T-helper 2 cell treated with Interferon-gamma antibody and Interleukin-4, amounts not matched to agents 5 μg/mL and 100 μg/mL, for 36 hours (primary cell): ENCODE measurements around the gene PTPRT.

Experiments
- DNase-seq: peaks from one replicate; pipeline ENCODE4 v3.0.0; 2021; ENCODE audit warnings: low spot score
- H3K27ac Mint-ChIP-seq: one replicate; pipeline ENCODE4 v1.8.0; 2021; ENCODE audit warnings: mild to moderate bottlenecking, mixed read lengths
- H3K27me3 Mint-ChIP-seq: one replicate; pipeline ENCODE4 v1.8.0; 2021; ENCODE audit warnings: low read depth, mixed read lengths
- H3K36me3 Mint-ChIP-seq: one replicate; pipeline ENCODE4 v1.8.0; 2021; ENCODE audit warnings: low read depth, mixed read lengths
- H3K4me1 Mint-ChIP-seq: one replicate; pipeline ENCODE4 v1.8.0; 2021; ENCODE audit warnings: low read depth, mixed read lengths
- H3K4me3 Mint-ChIP-seq: one replicate; pipeline ENCODE4 v1.8.0; 2022; ENCODE audit warnings: mild to moderate bottlenecking, moderate library complexity, mixed read lengths
- H3K9me3 Mint-ChIP-seq: one replicate; pipeline ENCODE4 v1.8.0; 2021; ENCODE audit warnings: mixed read lengths

PTPRT gene

DNA sequence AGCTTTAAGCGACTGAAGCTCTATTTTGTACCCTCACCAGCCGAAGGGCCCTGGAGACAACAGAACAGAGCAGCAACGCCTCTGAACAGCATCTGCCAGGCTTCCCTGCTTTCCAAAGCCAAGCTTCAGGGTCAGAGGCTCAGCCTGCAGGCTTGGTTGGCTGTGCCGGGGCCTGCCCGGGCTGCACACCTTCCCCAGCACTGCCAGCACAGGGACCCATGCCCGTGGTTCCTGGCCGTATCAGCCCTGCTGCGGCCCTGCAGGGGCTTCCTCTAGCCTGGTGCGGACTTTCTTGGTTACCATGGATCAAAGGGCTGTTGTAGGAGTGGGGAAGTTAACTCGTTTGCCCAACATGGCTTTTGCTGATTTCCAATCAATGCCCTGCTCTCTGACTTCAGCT, 830.1 kb downstream of the PTPRT start:
- H3K27ac Mint-ChIP-seq = no peak overlapping the region
- no peaks in the 10 kb centered on the region for H3K4me1 Mint-ChIP-seq
- H3K9me3 Mint-ChIP-seq = peaks cover 4% of the 10 kb centered on the region
- H3K27me3 Mint-ChIP-seq = no peaks in the 10 kb centered on the region
- H3K4me3 Mint-ChIP-seq = no peak overlapping the region
- no peak for DNase-seq
- H3K36me3 Mint-ChIP-seq = no peaks in the 10 kb centered on the region

DNA sequence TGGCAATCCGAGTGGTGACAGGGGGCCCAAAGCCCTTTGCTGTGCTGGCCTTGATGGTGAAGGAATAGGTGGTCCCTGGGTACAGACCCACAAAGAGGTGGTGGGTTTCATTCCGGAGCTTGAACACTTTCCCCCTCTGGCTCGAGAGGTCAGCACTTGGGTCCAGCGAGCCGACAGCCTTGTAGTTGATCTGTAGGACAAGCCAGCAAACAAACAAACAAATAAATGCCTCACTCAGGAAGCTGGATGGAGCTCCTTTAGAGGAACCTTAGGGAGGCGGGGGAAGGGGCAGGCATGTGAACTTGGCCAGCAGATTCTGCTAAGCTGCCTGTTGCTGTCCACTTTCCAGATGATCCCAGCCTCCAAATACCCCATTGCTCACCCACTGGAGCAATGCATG, 837.6 kb downstream of the PTPRT start:
- H3K4me1 Mint-ChIP-seq = no peaks in the 10 kb centered on the region
- no peak overlapping the region for H3K27ac Mint-ChIP-seq
- no peak overlapping the region for H3K4me3 Mint-ChIP-seq
- peaks cover 4% of the 10 kb centered on the region for H3K9me3 Mint-ChIP-seq
- no peak for DNase-seq
- no peaks in the 10 kb centered on the region for H3K27me3 Mint-ChIP-seq
- no peaks in the 10 kb centered on the region for H3K36me3 Mint-ChIP-seq

DNA sequence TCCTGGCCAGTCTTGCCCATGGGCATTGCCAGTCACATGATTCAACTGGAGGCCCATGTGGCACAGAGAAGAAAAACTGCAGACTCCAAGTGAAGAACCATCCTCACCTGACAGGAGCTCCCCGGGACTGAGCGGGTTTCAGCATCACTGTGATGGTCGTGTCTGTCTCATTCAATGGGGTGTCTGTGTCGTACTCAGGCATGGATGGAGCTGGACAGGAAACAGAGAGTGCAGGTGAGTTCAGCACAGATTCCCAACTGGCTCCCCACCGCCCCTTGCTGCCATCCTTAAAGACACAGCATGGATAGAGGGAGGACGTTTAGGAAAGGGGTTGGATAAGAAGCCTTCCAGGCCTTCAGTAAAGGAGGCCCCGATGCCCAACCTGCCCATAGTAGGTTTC, 839.2 kb downstream of the PTPRT start:
- no peak overlapping the region for H3K27ac Mint-ChIP-seq
- H3K9me3 Mint-ChIP-seq = peaks cover 9% of the 10 kb centered on the region
- no peaks in the 10 kb centered on the region for H3K4me1 Mint-ChIP-seq
- no peak overlapping the region for H3K4me3 Mint-ChIP-seq
- H3K27me3 Mint-ChIP-seq = no peaks in the 10 kb centered on the region
- no peaks in the 10 kb centered on the region for H3K36me3 Mint-ChIP-seq
- DNase-seq = no peak

DNA sequence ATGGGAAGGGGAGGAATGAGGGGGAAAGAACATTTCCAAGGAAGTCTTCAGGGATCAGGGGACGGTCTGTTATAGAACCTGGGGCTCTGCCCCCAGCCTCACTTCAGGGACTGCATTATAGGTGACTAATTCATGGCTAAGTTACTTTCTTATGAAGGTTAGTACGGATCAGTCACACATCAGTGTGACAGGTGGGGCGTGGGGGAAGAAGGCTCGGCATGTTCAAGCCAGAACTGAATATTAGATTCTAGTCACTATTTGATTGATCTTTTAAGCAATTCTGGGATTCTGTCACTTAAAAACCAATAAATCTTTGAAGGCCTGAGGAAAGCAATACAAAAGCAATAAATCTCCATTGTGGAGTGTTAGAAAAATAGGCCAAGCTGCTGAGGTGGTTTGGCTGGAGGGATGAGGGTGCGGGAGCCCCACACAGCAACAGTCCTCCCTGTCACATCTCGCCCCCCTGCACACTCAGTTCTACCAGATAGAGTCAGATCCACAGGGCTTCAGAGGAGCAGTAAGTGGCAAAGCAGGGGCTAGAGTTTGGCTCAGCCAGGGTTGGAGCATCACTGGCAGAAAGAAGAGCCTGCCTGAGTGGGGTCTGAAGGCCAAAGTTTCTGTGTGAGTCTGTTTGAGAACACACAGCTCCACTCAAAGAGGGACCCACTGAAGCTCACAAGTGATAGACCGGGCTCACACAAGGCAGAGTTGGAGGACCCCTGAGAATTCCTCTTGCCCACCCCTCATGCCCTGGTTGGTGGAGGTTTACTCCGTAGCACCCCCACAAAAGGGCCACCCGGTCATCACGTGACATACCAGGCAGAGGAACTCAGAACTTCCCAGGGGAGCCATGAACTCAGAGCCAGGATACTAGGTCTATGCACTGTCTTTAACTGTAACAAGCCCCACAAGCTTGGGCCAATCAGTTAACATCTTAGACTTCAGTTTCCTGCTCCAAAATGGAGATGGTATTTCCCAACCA, 843.2 kb downstream of the PTPRT start:
- Mint-ChIP-seq H3K4me1 (no peaks in the 10 kb centered on the region), H3K27me3 (no peaks in the 10 kb centered on the region), H3K9me3 (peaks cover 21% of the 10 kb centered on the region), H3K4me3 (no peak overlapping the region), H3K27ac (no peak overlapping the region), H3K36me3 (no peaks in the 10 kb centered on the region)
- DNase-seq = no peak

DNA sequence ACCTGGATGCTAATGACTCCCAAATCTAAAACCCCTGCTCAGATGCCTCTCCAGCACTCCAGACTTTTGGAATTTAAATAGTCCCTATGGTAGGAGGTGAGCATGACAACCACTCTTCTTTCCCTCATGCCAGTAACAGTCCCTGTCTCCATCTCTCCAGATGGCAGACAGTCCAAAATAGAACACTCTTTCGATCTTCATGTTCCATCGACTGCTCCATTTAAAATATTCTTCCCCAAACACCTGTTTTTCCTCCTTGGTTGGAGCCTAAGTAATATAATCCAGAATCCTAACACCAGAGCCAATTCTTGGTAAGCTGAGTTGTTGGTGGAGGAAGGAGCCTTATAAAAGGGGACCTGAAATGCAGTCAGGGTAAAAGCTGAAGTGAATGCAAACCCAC, 848.1 kb downstream of the PTPRT start:
- Mint-ChIP-seq H3K36me3 (no peaks in the 10 kb centered on the region), H3K4me1 (no peaks in the 10 kb centered on the region), H3K27me3 (no peaks in the 10 kb centered on the region), H3K9me3 (peaks cover 23% of the 10 kb centered on the region), H3K27ac (no peak overlapping the region), H3K4me3 (no peak overlapping the region)
- DNase-seq = no peak

DNA sequence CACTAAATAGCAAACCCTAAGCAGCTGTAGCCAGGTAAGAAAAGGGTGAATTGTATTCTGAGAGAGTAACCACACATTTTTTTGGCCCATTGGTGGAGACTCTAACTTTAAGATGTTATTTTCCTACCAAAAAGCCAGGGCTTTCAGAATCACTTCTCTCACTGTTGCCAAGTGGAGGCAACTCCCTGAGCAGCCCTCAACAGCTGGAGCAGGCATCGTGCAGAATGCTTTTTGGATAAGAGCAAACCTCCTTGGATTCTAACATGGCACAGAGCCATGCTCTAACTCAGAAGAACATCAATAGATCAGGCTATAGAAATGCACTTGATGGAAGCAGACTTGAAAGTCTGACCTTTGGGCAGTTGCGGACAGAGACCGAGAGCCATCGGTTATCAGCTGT, 849.3 kb downstream of the PTPRT start:
- no peak overlapping the region for H3K27ac Mint-ChIP-seq
- peaks cover 14% of the 10 kb centered on the region for H3K9me3 Mint-ChIP-seq
- no peak for DNase-seq

DNA sequence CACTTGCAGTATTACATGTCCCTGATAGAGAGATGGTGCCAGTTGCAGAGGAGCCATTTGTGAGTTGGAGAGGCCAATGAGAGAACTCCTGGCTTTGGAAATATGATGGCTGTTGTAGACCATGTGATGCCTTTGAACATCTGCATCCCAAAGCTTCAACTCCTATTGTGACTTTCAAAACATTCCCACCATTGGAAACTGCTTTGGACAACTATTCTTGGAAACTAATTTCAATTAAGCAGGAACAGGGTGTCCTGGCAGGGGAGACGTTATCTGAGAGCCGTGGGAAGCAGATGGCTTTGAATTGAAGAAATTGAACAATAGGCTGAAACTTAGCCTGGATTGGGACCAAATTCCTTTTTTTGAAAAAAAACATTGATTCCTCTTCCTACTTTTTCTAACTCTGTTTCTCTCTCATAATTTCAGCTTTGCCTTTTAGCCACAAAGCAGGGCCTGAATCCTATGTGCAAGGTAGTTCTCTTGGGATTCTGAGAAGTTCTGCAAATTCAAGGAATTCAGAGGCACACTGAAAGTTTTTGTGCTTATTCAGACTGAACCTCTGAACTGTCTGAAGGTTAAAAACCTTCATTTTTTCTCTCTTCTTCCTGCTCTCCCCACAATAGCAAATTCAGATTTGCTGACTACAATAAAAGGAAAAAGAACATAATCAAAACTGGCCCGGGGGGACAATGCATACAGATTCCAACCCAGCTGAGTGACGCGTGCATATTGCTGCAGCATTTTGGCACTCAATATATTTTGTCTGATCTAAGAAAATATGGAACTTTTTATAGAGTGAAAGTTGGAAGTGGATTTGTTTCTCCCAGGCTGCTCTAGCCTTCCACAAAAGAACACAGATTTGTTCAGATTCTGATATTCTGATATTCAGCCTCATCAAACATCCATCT, 851.2 kb downstream of the PTPRT start:
- DNase-seq = no peak
- H3K27me3 Mint-ChIP-seq = no peaks in the 10 kb centered on the region
- H3K9me3 Mint-ChIP-seq = peaks cover 12% of the 10 kb centered on the region
- H3K36me3 Mint-ChIP-seq = no peaks in the 10 kb centered on the region
- H3K4me3 Mint-ChIP-seq = no peak overlapping the region
- no peaks in the 10 kb centered on the region for H3K4me1 Mint-ChIP-seq
- H3K27ac Mint-ChIP-seq = no peak overlapping the region

More for the DNA sequence above, 849.3 kb downstream of the PTPRT start:
- no peaks in the 10 kb centered on the region for H3K36me3 Mint-ChIP-seq
- no peaks in the 10 kb centered on the region for H3K4me1 Mint-ChIP-seq
- no peaks in the 10 kb centered on the region for H3K27me3 Mint-ChIP-seq
- H3K4me3 Mint-ChIP-seq = no peak overlapping the region

DNA sequence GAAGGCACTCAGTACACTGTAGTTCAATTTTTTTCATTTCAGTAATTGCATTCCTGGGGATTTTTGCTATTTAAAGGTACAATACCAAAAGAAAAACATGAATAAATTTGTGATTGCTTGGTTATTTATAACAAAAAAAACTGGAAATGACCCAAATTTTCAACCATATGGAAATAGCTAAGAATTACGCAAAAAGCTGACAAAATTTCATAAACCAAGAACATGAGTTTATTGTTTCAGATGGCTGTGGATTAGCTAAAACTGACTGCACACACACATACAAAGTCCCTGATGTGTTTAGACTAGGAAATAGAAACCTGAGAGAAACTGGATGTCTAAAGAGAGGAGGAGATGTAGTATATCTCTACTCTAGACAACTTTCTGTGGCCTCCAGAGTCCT, 853.1 kb downstream of the PTPRT start:
- Mint-ChIP-seq H3K4me1 (no peaks in the 10 kb centered on the region), H3K27me3 (no peaks in the 10 kb centered on the region), H3K27ac (no peak overlapping the region), H3K4me3 (no peak overlapping the region), H3K36me3 (no peaks in the 10 kb centered on the region), H3K9me3 (peaks cover 3% of the 10 kb centered on the region)
- no peak for DNase-seq

DNA sequence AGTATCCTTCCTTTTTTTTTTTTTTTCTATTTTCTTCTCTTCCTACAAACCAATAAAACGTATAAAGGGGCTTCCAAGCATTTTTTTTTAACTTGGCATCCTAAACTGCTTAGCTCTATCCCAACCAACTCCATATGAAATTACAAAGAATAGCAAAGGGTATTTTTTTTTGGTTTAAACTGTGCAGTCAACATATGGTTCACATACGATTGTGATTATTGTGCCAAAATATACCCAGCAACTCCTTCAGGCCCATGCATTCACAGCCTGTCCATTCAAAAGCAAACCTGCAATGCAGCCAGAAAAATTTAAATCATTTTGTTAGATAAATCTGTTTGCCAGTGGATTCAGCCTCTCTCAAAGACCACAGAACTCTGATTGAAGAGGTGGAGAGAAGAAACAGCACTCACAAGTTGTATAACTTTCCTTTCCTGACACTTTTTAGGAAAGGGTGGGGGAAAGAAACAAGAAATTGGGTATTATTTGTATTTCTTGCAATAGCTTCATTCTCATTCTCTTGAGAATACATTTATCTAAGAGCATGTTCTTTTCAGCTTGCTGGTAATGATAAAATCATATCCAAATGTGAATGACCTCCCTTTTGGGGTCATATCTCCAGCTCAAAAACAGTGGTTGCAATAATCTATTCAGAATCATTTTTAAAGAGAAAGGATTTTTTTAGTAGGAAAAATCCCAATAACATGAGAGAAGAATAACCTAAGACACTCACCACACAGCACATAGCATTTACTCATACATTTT, 870.3 kb downstream of the PTPRT start:
- Mint-ChIP-seq H3K4me1 (no peaks in the 10 kb centered on the region), H3K27ac (no peak overlapping the region), H3K27me3 (no peaks in the 10 kb centered on the region), H3K9me3 (peaks cover 19% of the 10 kb centered on the region), H3K36me3 (no peaks in the 10 kb centered on the region), H3K4me3 (no peak overlapping the region)
- no peak for DNase-seq

DNA sequence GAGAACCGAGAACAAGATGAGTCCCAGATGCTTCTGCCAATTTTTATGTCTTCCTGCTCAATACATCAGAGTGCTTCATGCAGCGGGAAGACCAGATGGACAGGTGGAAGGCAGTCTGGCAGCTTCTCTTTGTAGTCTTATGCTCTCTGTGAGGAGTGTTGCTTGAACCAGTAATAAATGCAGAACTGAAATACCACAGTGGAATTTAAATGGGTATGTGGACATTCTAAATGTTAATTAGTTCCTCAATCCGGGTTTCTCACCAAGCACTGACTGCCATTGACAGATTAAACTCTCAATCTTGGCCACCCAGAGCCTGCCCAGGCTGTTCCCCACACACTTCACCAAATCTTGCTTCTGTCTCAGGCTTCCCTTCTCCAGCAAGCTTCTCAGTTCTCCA, 876.0 kb downstream of the PTPRT start:
- H3K9me3 Mint-ChIP-seq = peaks cover 18% of the 10 kb centered on the region
- H3K36me3 Mint-ChIP-seq = no peaks in the 10 kb centered on the region
- H3K4me1 Mint-ChIP-seq = no peaks in the 10 kb centered on the region
- no peak for DNase-seq
- H3K4me3 Mint-ChIP-seq = no peak overlapping the region
- H3K27me3 Mint-ChIP-seq = no peaks in the 10 kb centered on the region
- no peak overlapping the region for H3K27ac Mint-ChIP-seq

DNA sequence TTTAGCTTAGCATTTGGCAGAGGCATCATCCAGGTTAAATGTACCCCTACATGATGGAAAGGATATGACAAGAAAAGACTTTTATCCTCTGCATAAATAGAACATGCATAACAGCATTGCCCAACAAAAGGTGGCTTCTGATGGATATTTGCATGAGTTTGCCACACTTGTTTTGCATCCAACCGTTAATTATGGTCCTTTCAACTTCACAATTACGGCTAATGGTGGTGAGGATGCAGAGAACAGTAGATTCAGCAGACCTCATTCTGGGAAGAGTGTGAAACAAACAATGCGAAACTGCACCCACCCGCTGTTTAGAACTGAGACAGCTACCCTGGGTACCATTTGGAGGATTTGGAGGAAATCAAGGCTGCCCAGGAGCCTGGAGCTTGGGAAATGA, 880.7 kb downstream of the PTPRT start:
- Mint-ChIP-seq H3K9me3 (peaks cover 5% of the 10 kb centered on the region), H3K27ac (no peak overlapping the region), H3K4me3 (no peak overlapping the region)

DNA sequence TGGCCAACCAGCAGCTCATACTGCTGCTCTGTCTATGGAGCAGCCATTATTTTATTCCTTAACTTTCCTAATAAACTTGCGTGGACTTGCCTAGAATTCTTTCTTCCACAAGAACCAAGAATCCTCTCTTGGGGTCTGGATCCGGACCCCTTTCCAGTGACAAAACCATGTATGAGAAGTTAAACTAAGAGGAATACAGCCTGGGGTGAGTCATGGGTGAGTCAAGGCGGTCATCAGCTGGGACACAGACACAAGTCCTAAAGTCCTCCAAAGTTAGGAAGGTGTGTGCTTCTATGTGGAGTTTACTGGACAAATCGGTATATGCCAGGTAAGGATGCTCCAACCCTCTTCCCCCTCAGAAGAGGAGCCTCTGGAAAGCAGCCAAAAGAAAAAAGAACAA, 881.5 kb downstream of the PTPRT start:
- Mint-ChIP-seq H3K9me3 (peaks cover 5% of the 10 kb centered on the region), H3K4me1 (no peaks in the 10 kb centered on the region), H3K4me3 (no peak overlapping the region), H3K36me3 (no peaks in the 10 kb centered on the region), H3K27ac (no peak overlapping the region), H3K27me3 (no peaks in the 10 kb centered on the region)
- no peak for DNase-seq

More for the DNA sequence above, 880.7 kb downstream of the PTPRT start:
- DNase-seq = no peak
- H3K36me3 Mint-ChIP-seq = no peaks in the 10 kb centered on the region
- H3K27me3 Mint-ChIP-seq = no peaks in the 10 kb centered on the region
- no peaks in the 10 kb centered on the region for H3K4me1 Mint-ChIP-seq

DNA sequence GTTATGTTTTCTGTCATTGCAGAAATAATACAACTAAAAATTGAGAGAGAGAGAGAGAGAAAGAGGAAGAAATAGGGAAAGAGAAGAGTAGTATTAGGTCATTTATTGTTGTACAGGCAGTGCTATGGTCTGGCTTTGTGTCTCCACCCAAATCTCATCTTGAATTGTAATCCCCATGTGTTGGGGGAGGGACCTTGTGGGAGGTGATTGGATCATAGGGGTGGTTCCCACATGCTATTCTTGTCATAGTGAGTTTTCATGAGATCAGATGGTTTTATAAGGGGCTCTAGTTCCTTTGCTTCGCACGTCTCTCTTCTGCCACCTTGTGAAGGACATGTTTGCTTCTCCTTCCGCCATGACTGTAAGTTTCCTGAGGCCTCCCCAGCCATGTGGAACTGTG, 894.1 kb downstream of the PTPRT start:
- H3K9me3 Mint-ChIP-seq = no peaks in the 10 kb centered on the region
- DNase-seq = no peak
- H3K4me3 Mint-ChIP-seq = no peak overlapping the region
- no peaks in the 10 kb centered on the region for H3K4me1 Mint-ChIP-seq
- no peaks in the 10 kb centered on the region for H3K36me3 Mint-ChIP-seq
- H3K27me3 Mint-ChIP-seq = no peaks in the 10 kb centered on the region
- H3K27ac Mint-ChIP-seq = no peak overlapping the region
